ENCODE data around the gene METTL1.
"Not testable (repeated sequence)": the region's sequence is repeated elsewhere in the genome, so short reads cannot be mapped to it uniquely, and the experiment has no call there.

Gene METTL1

GRCh38 chr12:57796996-57797395 is 25.1 kb upstream of the METTL1 start:
- DNase-seq, result no peak

DNA sequence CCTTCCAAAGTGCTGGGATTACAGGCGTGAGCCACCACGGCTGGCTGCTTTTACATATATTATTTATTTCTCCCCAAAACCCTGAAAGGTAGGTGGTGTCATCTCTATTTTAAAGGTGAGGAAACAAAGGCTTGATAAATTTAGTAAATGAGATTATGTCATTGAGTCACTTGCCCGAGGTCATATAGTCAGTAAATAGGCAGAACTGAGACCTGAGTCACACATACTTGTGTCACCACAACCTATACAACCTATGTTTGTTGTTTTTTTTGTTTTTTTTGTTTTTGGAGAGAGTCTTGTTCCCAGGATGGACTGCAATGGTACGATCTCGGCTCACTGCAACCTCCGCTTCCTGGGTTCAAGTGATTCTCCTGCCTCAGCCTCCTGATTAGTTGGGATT is 23.4 kb upstream of the METTL1 start:
- DNase-seq, result no peak

GRCh38 chr12:57793920-57794319 is 22.0 kb upstream of the METTL1 start:
- DNase-seq, result no peak

DNA sequence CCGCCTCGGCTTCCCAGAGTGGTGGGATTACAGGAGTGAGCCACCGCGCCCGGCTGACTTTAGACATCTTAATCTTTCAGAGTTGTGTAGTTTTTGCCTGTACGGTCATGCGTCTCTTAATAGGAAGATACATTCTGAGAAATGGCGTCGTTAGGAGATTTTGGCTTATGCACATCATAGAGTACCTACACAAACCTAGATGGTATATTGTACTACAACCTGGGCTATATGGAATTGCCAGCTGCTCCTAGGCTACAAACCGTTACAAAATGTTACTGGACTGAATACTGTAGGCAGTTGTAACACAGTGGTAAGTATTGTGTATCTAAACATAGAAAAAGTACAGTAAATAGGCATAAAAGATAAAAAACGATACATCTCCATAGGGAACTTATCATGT is 12.0 kb upstream of the METTL1 start:
- no peak for DNase-seq

GRCh38 chr12:57783466-57783801 is 11.5 kb upstream of the METTL1 start:
- no peak for DNase-seq

DNA sequence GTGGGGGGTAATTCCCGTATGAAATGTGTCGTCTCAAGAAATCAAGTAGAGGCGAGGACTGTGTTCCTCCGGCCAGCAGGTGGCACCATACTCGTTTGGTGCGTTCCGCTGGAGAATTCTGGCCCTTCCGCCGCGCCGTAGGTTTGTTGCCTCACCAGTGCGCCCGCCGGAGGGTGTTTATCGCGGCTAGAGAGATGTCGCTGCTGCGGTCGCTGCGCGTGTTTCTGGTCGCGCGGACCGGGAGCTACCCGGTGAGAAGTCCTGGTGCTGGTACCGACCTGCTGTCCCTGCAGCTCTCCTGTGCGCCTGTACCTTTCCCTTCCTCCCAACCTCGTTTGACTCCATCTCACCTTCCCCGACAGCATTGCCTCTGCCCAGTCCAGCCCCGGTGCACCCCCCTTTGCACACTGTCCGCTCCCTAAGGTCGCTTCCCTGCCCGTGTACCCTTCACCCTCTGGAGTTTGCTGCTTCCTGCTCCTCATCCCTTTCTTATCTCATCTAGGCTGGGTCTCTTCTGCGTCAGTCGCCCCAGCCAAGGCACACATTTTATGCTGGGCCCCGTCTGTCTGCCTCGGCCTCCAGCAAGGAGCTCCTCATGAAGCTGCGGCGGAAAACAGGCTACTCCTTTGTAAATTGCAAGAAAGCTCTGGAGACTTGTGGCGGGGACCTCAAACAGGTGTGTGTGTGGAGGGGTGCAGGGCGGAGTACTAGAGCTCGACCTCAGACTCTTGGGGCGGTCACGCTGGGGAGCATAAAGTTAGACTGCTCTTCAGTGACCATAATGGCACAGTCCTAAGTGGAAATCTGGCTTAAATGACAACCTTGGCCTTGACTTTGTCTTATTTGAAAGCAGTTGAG is 10.9 kb upstream of the METTL1 start, which contains the start of gene TSFM:
Gene TSFM (plus strand): TSS at position 180 of the 858 bp plus-strand sequence. CDS start 15 bp downstream, at position 195.
- DNase-seq, result peak; percentile 99

DNA sequence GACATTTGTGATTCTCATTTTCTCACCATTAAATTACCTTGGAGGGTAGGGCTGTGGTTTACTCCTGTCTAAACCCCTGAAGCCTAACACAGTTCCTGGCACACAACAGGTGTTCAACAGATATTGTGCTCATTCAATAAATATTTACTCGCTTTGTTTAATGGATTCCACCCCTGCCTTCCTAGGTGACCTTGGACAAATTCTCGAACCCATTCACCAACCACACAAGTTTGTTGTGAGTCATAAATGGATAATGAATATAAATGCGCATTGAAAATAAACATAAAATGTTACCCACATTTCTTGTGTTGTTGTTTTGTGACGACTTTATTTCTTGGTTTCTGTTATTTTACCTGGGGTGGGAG is 10.3 kb upstream of the METTL1 start:
- no peak for DNase-seq

GRCh38 chr12:57781801-57782200 is 9.9 kb upstream of the METTL1 start:
- no peak for DNase-seq

DNA sequence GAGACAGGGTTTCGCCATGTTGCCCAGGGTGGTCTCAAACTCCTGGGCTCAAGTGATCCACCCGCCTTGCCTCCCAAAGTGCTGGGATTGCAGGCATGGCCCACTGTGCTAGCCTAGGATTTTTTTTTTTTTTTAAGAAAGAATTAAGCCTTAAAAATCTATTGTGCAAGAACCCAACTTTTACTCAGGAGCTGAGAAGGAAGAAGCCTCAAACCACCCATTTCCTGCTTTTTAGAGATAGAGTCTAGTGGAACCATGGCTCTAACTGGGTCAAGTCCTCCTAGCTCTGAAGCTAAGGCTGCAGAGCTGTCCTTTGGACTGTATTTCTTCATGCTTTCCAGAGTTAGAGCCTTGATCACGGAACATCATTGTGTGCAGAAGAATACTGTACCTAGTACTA is 9.3 kb upstream of the METTL1 start:
- DNase-seq, result no peak

DNA sequence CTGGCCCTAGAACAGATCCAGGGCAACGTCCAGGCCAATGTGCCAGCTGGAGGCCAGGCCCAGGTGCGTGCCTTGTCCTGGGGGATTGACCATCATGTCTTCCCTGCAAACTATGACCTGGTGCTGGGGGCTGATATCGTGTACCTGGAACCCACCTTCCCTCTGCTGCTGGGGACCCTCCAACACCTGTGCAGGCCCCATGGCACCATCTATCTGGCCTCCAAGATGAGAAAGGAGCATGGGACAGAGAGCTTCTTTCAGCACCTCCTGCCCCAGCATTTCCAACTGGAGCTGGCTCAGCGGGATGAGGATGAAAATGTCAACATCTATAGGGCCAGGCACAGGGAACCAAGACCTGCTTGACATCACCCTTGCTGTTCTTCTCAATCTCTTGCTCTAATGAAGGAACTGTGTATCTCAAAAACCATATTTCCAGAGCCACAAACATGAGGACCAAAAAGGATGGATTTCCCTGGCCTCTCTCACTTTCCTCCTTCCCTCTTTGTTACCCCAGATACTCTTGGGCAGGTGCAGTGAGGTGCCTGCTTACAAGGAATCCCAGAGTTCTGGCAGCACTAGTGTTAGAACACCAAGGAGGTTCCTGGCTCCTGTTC is 8.5 kb upstream of the METTL1 start:
- no peak for DNase-seq

DNA sequence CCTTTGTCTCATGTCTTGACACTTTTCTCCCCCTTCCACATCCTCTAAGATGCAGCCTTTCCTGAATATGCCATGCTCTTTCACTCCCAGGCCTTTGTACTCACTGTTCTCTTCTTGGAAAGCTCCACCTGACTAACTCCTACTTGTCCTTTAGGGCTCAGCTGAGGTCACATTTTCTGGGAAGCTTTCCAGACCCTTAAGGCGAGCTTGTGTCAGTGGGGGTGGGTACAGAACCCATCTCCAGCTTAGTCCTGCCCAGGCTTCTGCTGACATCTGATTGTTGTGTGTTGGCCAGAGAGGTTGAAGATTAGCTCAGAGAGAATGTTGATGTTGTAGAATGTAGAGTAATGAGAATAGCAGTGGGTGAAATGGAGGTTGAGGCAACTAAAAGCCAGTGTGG is 7.8 kb upstream of the METTL1 start:
- no peak for DNase-seq

DNA sequence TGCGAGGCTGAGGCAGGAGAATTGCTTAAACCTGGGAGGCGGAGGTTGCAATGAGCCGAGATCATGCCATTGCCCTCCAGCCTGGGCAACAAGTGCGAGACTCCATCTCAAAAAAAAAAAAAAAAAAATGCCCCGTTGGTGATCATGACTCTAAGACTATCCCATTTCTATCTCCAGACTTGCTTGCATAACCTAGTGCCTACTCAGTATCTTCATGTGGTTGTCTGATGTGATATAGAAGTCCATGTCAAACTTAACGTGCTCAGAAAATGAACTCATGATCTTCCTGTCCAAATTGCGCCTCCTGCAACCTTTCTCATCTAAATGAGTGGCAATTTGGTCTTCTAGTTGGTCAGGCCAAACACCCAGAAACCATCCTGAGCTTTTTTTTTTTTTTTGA is 6.0 kb upstream of the METTL1 start:
- DNase-seq, result no peak

DNA sequence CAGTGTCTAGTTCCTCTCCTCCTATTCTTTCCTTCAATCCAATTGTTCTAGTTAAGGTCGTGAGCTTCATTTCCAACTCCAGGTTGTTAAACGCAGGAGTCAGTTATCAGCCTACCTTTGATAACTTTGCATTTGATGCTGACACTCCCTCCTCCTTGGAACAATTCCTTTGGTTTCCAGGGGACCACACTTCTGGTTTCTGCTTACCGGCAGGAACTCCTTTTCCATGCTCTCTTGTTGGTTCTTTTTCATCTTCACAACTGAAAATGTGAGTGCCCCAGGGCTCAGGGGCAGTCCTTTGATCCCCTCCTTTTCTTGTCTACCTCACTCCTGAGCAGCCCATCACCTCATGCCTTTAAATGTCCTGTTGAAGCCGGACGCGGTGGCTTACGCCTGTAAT is 5.5 kb upstream of the METTL1 start:
- no peak for DNase-seq

GRCh38 chr12:57776247-57776587 is 4.3 kb upstream of the METTL1 start:
- no peak for DNase-seq

DNA sequence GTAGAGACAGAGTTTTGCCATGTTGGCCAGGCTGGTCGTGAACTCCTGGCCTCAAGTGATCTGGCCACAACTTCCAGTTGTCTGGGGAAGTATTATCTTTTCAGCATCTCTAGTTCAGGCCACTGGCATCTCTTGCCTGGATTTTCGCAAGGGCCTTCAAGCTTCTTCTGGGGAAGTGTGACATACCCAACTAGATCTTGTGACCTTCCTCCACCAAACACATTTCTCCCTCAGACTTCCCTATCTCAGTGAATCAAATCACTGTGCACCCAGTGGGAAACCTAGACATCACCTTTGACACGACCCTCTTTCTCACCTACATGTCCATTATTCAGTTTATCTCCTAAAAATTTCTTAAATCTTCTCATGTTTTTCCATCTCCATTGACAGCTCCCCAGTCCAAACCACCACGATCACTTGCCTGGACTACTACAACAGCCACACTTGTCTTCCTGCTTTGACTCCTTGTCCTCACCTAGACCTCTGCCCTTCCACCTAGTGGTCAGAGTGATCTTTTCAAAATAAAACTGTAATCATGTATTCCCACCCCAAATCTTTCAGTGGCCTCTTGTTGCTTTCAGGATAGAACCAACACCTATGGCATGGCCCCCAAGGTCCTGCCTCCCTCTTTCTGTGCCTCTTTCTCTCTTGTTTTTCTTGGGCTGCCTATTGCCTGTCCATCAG is 3.8 kb upstream of the METTL1 start:
- no peak for DNase-seq

- DNase-seq, result no peak
These were observed 3.1 kb upstream of the METTL1 start for GRCh38 chr12:57775044-57775443.

DNA sequence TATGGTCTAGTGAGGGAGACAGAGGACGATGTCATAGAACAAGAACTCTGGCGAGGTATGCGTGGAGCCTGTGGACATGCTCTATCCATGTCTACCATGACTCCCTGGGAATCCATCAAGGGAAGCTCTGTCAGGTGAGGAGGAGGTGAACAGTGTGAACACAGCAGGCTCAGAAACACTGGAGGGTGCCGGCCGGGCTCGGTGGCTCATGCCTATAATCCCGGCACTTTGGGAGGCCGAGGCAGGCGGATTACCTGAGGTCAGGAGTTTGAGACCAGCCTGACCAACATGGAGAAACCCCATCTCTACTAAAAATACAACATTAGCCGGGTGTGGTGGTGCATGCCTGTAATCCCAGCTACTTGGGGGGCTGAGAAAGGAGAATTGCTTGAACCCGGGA is 2.7 kb upstream of the METTL1 start:
- DNase-seq, result not testable (repeated sequence)

DNA sequence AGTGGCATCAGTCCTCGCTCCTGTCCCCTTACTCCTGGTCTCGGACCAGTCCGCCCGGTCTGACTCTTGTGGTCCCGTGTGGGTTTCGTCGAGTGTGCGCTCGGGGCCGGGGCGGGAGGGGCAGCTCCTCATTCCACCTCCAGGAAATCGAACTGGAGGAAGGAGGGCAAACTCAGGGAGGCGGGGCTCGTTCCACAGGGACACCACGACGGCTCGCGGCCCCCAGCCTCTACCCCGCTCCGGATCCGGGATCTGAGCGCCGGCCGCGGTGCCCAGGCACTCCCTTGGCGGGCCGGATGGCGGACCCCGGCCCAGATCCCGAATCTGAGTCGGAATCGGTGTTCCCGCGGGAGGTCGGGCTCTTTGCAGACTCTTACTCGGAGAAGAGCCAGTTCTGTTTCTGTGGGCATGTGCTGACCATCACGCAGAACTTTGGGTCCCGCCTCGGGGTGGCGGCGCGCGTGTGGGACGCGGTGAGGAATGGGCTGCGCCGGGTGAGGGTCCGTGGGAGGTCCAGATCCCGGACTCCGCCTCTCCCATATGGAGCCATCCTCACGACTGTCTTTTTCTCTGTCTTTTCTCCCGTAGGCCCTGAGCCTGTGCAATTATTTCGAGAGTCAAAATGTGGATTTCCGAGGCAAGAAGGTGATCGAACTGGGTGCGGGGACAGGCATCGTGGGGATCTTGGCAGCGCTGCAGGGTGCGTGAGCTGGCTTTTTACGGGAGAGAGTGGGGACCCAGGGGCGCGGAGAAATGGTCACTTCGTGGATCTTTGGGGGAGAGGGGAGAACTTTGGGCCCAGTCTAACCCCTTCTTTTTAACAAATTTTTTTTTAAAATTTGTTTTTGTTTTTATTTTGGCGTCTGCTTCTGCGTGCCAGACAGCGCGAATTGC is 771 bp upstream of the METTL1 start, which contains the start of gene EEF1AKMT3:
Gene EEF1AKMT3 (plus strand): TSS at position 186 of the 894 bp plus-strand sequence. CDS start 111 bp downstream, at position 297.
- peak; percentile 21 for DNase-seq

- peak; percentile 76 for DNase-seq
These were observed 551 bp downstream of the METTL1 start for GRCh38 chr12:57771236-57771872.

DNA sequence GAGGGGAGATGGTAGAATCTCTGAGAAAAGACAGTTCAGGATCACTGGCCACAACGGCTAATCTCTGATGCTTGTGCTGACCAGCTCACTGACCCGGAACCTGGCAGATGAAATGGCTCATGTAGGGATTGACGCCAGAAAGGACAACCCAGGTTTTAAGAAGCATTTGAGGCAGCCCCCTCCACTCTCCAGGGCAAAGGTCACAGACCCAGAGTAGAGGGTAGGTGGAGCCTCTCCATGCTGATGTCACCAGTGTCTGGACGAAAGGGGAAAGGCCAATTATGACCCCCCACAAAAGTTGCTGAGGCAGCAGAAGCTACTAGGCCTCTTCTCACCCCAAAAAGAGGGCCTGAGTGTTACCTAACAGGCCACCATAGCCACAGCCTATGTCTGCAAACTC is 1.2 kb downstream of the METTL1 start:
- DNase-seq, result no peak

DNA sequence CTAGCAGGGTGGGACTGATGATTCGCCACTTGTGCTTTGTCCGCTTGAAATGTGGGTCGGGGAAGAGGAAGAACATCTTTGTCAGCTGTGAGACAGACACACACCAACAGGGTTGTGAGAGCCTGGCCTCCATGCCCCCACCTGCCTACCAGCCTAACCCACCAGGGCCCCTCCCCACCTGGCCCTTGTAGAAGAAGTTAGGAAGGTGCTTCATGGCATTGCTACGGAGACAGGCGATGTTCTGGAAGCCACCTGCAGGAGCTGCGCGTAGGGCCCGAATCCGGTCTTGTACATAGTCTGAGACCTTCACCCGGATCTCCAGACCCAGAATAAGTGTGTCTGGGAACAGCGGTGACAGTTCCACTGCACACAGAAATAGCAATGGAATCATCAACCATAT is 2.3 kb downstream of the METTL1 start:
- no peak for DNase-seq

GRCh38 chr12:57767876-57768275 is 4.0 kb downstream of the METTL1 start:
- DNase-seq, result no peak

All from T-helper 9 cell (primary cell).